ENCODE measurements around the gene FIBCD1. TPM values are rescaled to one million over a fixed set of nuclear protein-coding genes. Genes with fewer than 3 reads are reported as not detected.

FIBCD1 gene, protein sequence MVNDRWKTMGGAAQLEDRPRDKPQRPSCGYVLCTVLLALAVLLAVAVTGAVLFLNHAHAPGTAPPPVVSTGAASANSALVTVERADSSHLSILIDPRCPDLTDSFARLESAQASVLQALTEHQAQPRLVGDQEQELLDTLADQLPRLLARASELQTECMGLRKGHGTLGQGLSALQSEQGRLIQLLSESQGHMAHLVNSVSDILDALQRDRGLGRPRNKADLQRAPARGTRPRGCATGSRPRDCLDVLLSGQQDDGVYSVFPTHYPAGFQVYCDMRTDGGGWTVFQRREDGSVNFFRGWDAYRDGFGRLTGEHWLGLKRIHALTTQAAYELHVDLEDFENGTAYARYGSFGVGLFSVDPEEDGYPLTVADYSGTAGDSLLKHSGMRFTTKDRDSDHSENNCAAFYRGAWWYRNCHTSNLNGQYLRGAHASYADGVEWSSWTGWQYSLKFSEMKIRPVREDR
- total RNA-seq = 1 to 10 TPM in 1 of 2 donors, under 1 TPM in 1; 0.97 to 7.7 TPM
- 1 to 10 TPM; 4.0 to 4.1 TPM for polyA plus RNA-seq
- long read RNA-seq, donor 1 = 0 reads
- long read RNA-seq, donor 2 = 0 reads
- long read RNA-seq, donor 3 = 0 reads
- long read RNA-seq, donor 4 = 0 reads
- long read RNA-seq, donor 5, partial matches to known transcripts = 0 of 1 reads
- long read RNA-seq, donor 5, other reads (novel, unspliced or antisense) = 0 of 1 reads

DNA sequence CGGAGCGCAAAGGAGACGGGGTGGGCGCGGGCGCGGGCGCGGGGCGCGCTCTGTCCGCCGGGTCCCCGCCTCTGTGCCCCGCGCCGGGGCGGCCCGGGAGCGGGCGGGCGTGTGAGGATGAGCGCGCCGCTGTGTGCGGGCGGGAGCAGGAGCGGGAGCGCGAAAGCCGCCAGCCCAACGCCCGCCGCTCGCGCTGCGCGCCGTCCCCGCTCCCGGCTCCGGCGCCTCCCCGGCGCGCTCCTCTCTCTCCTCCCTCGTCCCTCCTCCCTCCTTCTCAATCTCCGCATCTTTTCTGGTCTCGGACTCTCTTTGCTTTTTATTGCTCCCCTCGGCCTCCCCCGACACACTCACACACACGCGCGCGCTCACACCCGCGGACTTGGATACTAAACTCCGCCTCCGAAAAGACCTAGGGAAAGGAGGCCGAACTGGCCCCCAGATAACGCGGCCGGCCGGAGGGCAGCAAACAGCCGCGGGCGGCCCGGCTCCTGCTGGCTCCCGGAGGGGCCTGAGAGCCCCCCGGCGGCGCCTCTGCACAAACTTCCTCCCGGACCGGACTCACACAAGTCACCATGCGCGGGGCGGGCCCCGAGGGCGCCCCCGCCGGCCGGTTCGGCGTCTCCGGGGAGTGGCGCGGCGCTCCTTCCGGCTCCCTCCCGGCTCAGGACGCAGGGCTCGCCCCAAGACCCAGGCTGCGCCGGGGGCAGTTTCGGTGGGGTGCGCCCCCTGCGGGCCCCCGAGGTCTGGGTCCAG is at the start of gene FIBCD1:
TSS of gene FIBCD1 (minus strand) at position 596 of the 753 bp plus-strand sequence. CDS start 640 bp downstream, outside the sequence.
- TF ChIP-seq, protein P1, sequence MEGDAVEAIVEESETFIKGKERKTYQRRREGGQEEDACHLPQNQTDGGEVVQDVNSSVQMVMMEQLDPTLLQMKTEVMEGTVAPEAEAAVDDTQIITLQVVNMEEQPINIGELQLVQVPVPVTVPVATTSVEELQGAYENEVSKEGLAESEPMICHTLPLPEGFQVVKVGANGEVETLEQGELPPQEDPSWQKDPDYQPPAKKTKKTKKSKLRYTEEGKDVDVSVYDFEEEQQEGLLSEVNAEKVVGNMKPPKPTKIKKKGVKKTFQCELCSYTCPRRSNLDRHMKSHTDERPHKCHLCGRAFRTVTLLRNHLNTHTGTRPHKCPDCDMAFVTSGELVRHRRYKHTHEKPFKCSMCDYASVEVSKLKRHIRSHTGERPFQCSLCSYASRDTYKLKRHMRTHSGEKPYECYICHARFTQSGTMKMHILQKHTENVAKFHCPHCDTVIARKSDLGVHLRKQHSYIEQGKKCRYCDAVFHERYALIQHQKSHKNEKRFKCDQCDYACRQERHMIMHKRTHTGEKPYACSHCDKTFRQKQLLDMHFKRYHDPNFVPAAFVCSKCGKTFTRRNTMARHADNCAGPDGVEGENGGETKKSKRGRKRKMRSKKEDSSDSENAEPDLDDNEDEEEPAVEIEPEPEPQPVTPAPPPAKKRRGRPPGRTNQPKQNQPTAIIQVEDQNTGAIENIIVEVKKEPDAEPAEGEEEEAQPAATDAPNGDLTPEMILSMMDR (IDR thresholded peaks at IDR 0.05; ENCODE audit: control extremely low read depth, extremely low read depth) = no peak
- no peaks in the 10 kb centered on the region for H3K36me3 ChIP-seq (ENCODE audit: control insufficient read depth in 4 of 4, insufficient read depth in 4 of 4, low read length in 4 of 4)
- H3K4me1 ChIP-seq (ENCODE audit: control insufficient read depth in 5 of 5, insufficient read depth in 5 of 5, low read length in 5 of 5) = peaks cover 0 to 30% (median 7%) of the 10 kb centered on the region in 5 donors
- no peak within 1 kb of the TSS for H3K9ac ChIP-seq (ENCODE audit: insufficient read depth in 1 of 2, low read length in 2 of 2)
- DNase-seq = peak; percentile 40 to 67 (median 41)
- H3K27me3 ChIP-seq (ENCODE audit: control insufficient read depth in 3 of 3, insufficient read depth in 3 of 3, low read length in 2 of 3) = peaks cover 15 to 52% (median 17%) of the 10 kb centered on the region in 3 donors
- H3K4me3 ChIP-seq = no peak within 1 kb of the TSS
- no peak within 1 kb of the TSS for H3K27ac ChIP-seq (ENCODE audit: low read depth in 1 of 2, low read length in 1 of 2)
- 0 to 1% methylated on average over 56 to 98 of the region's 98 CpGs for WGBS, 2 donors
- no peaks in the 10 kb centered on the region for H3K9me3 ChIP-seq (ENCODE audit: control insufficient read depth in 4 of 4, insufficient read depth in 3 of 4, low read length in 3 of 4)
- peak; percentile 4 for ATAC-seq (ENCODE audit: insufficient read depth, low FRiP score)

DNA sequence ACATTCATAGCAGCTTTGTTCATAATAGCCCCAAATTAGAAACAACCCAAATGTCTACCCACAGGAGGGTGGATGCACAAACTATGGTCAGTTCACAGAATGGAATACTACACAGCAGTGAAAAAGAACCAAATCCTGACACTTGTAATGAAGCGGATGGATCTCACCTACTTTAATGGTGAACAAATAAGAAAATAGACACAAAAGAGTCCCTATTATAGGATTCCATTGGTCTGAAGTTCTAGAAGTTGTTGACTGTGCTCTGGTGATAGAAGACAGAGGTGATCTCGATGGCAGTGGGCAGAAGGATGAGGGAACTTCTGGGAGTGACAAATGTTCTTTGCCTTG is 49.3 kb upstream of the FIBCD1 start:
- ATAC-seq (ENCODE audit: insufficient read depth, low FRiP score) (no peak), DNase-seq (no peak)
- Histone ChIP-seq H3K4me3 (no peak overlapping the region), H3K9ac (ENCODE audit: insufficient read depth in 1 of 2, low read length in 2 of 2) (no peak overlapping the region), H3K4me1 (ENCODE audit: control insufficient read depth in 5 of 5, insufficient read depth in 5 of 5, low read length in 5 of 5) (peaks cover 0 to 6% (median 0%) of the 10 kb centered on the region in 5 donors), H3K36me3 (ENCODE audit: control insufficient read depth in 4 of 4, insufficient read depth in 4 of 4, low read length in 4 of 4) (no peaks in the 10 kb centered on the region), H3K27ac (ENCODE audit: low read depth in 1 of 2, low read length in 1 of 2) (no peak overlapping the region), H3K9me3 (ENCODE audit: control insufficient read depth in 4 of 4, insufficient read depth in 3 of 4, low read length in 3 of 4) (no peaks in the 10 kb centered on the region), H3K27me3 (ENCODE audit: control insufficient read depth in 3 of 3, insufficient read depth in 3 of 3, low read length in 2 of 3) (peaks cover 0 to 15% (median 0%) of the 10 kb centered on the region in 3 donors)
- TF ChIP-seq, protein P1 (IDR thresholded peaks at IDR 0.05; ENCODE audit: control extremely low read depth, extremely low read depth) = no peak
- WGBS, 2 donors = 93 to 98% methylated on average over 2 of the region's 2 CpGs

DNA sequence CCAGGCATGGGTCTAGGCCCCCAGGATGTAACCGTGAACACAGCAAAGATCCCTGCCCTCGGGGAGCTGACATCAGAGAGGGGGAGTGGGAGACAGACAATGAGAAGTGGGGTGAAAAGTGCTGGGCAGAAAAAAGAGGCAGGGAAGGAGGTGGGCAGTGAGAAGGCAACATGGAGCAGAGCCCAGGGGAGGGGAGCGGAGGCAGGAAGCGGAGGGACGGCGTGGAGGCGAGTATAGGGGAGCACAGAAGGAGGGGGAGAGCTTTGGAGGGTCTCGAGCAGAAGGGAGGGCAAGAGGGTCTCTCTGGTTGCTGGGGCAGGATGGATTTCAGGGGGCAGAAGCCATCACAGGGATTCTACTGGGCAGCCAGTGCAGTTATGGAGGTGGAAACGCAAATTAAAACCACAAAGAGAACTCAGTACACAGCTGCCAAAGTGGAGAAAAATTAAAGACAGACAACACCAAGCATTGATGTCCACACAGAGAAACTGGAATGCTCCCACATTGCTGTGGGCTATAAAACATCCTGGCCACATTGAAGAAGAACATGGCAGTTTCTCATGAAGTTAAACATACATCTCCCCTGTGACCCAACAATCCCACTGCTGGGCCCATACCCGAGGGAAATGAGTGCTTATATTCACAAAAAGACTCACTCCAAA is 48.8 kb upstream of the FIBCD1 start:
- Histone ChIP-seq H3K9me3 (ENCODE audit: control insufficient read depth in 4 of 4, insufficient read depth in 3 of 4, low read length in 3 of 4) (no peaks in the 10 kb centered on the region), H3K27me3 (ENCODE audit: control insufficient read depth in 3 of 3, insufficient read depth in 3 of 3, low read length in 2 of 3) (peaks cover 0 to 15% (median 0%) of the 10 kb centered on the region in 3 donors), H3K4me1 (ENCODE audit: control insufficient read depth in 5 of 5, insufficient read depth in 5 of 5, low read length in 5 of 5) (peaks cover 0 to 6% (median 0%) of the 10 kb centered on the region in 5 donors), H3K27ac (ENCODE audit: low read depth in 1 of 2, low read length in 1 of 2) (no peak overlapping the region), H3K4me3 (no peak overlapping the region), H3K9ac (ENCODE audit: insufficient read depth in 1 of 2, low read length in 2 of 2) (no peak overlapping the region), H3K36me3 (ENCODE audit: control insufficient read depth in 4 of 4, insufficient read depth in 4 of 4, low read length in 4 of 4) (no peaks in the 10 kb centered on the region)
- ATAC-seq (ENCODE audit: insufficient read depth, low FRiP score) (no peak), DNase-seq (no peak)
- TF ChIP-seq, protein P1 (IDR thresholded peaks at IDR 0.05; ENCODE audit: control extremely low read depth, extremely low read depth) = no peak
- whole genome bisulfite sequencing, 2 donors = 67 to 73% methylated on average over 10 of the region's 10 CpGs

Measured in lung (tissue), 16 donors.